Panc1 (cell line): ENCODE data around the gene ZKSCAN4.

ENCODE experiments used
- SIN3A ChIP-seq: IDR thresholded peaks from 2 replicates; pipeline ENCODE4 v1.6.1; 2012; ENCODE audit warnings: low read depth, mild to moderate bottlenecking, low read length, moderate library complexity, borderline replicate concordance; ENCODE audit not compliant: insufficient read depth
- TF ChIP-seq, protein P1 (sequence below): fragments of 450-650 bp; IDR thresholded peaks from 2 replicates; pipeline ENCODE4 v1.5.1; 2017; ENCODE audit warnings: mild to moderate bottlenecking

DNA sequence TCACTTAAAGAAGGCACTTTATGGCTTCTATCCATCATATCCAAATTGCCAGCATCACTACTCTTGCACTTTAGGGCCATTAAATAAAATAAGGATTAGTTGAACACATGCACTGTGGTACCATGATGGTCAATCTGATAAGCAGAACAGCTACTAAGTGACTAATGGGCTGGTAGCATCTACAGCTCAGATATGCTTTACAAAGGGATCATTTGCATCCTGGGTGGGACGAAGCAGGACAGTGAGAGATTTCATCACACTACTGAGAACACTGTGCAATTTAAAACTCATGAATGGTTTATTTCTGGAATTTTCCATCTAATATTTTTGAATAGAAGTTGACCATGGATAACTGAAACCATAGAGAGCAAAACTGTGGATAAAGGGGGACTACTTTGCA, 52.0 kb downstream of the ZKSCAN4 start:
- TF ChIP-seq, protein P1, sequence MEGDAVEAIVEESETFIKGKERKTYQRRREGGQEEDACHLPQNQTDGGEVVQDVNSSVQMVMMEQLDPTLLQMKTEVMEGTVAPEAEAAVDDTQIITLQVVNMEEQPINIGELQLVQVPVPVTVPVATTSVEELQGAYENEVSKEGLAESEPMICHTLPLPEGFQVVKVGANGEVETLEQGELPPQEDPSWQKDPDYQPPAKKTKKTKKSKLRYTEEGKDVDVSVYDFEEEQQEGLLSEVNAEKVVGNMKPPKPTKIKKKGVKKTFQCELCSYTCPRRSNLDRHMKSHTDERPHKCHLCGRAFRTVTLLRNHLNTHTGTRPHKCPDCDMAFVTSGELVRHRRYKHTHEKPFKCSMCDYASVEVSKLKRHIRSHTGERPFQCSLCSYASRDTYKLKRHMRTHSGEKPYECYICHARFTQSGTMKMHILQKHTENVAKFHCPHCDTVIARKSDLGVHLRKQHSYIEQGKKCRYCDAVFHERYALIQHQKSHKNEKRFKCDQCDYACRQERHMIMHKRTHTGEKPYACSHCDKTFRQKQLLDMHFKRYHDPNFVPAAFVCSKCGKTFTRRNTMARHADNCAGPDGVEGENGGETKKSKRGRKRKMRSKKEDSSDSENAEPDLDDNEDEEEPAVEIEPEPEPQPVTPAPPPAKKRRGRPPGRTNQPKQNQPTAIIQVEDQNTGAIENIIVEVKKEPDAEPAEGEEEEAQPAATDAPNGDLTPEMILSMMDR = no peak
- TF ChIP-seq SIN3A = no peak
